Testis (tissue), 3 donors: ENCODE measurements around the gene MSI2. TPM values are rescaled to one million over a fixed set of nuclear protein-coding genes. Genes with fewer than 3 reads are reported as not detected.
A peak's percentile ranks its signal among the peaks of the same experiment; 100 is the strongest.

Experiments
- DNase-seq: peaks from one replicate; pipeline ENCODE4 v3.0.0-alpha.2; 2019
- H3K27ac ChIP-seq, 2 donors: fragments of 200-600 bp; sonication (generic); one replicate each; pipeline ENCODE4 v1.5.1; 2019
- H3K27me3 ChIP-seq: fragments of 200-600 bp; sonication (generic); one replicate; pipeline ENCODE4 v1.5.1; 2019
- H3K36me3 ChIP-seq: fragments of 200-600 bp; sonication (generic); one replicate; pipeline ENCODE4 v1.5.1; 2017; ENCODE audit warnings: low read depth; ENCODE audit errors: missing control alignments
- H3K4me1 ChIP-seq: fragments of 200-600 bp; sonication (generic); one replicate; pipeline ENCODE4 v1.5.1; 2019
- H3K4me3 ChIP-seq, 2 donors: fragments of 200-600 bp; sonication (generic); one replicate each; pipeline ENCODE4 v1.5.1; 2017 to 2019
- H3K9me3 ChIP-seq: fragments of 200-600 bp; sonication (generic); one replicate; pipeline ENCODE4 v1.5.1; 2017
- CTCF ChIP-seq, 3 experiments: fragments of 450-650 bp in 2 of 3; fragments of 200-600 bp in 1 of 3; sonication (generic) in 1 of 3; IDR thresholded peaks; one replicate each; pipeline ENCODE4 v1.5.1; 2016 to 2019; ENCODE audit warnings: antibody characterized with exemption in 3 of 3, mild to moderate bottlenecking in 2 of 3, moderate library complexity in 1 of 3
- POLR2A ChIP-seq: fragments of 450-650 bp; IDR thresholded peaks from one replicate; pipeline ENCODE4 v1.6.1; 2017; ENCODE audit warnings: antibody characterized with exemption, mild to moderate bottlenecking, moderate library complexity
- WGBS, 2 donors: methylation state at CpG; one replicate each; pipeline ENCODE4 v1.1.5; 2018; 5-methylcytosine and 5-hydroxymethylcytosine counted together
- intact Hi-C: fragments of 100-400 bp; cut with DNase I; formaldehyde crosslinking; loops from one replicate; pipeline ENCODE4 v1.15.1; 2023; ENCODE audit warnings: low total_unique reads
- polyA plus RNA-seq: library from polyadenylated mRNA; stranded (reverse); fragments of 350-450 nt; fragmentation: Illumina TruSeq; extraction: RNeasy Lipid Tissue Mini Kit (QIAGEN cat#74804); gene quantifications from one replicate; pipeline ENCODE4 v1.2.3, GENCODE V29; 2014; ENCODE audit warnings: low read depth, low replicate concordance; ENCODE audit not compliant: insufficient read depth
- total RNA-seq, 2 donors: library from RNA; depleted of rRNA; stranded (reverse); fragments of >200 nt; gene quantifications; one replicate each; pipeline ENCODE4 v1.2.3, GENCODE V29; 2016

The MSI2 gene
- total and polyA plus RNA-seq, 3 donors from 2014 or later, result 46.5 to 106 (median 76.6) TPM

- H3K27ac ChIP-seq, result no peak overlapping the region
- H3K36me3 ChIP-seq, result no peaks in the 10 kb centered on the region
- 87 to 94% methylated on average over 7 of the region's 7 CpGs for WGBS, 2 donors
- H3K4me3 ChIP-seq, result no peak overlapping the region
- TF ChIP-seq POLR2A (no peak), CTCF (IDR thresholded peaks at IDR 0.05) (no peak)
- DNase-seq, result no peak
- H3K9me3 ChIP-seq, result no peaks in the 10 kb centered on the region
- intact Hi-C loops, result no loop called here
- H3K4me1 ChIP-seq, result peaks cover 3% of the 10 kb centered on the region
- H3K27me3 ChIP-seq, result no peaks in the 10 kb centered on the region
These were observed 192.5 kb downstream of the MSI2 start for GRCh38 chr17:57448759-57449283.

GRCh38 chr17:57451191-57451590 is 194.9 kb downstream of the MSI2 start:
- Histone ChIP-seq H3K36me3 (no peaks in the 10 kb centered on the region), H3K27ac (no peak overlapping the region)
- intact Hi-C loops, result no loop called here

GRCh38 chr17:57451643-57452042 is 195.3 kb downstream of the MSI2 start:
- DNase-seq, result no peak
- Histone ChIP-seq H3K9me3 (no peaks in the 10 kb centered on the region), H3K27ac (no peak overlapping the region), H3K4me3 (no peak overlapping the region), H3K36me3 (no peaks in the 10 kb centered on the region), H3K27me3 (no peaks in the 10 kb centered on the region), H3K4me1 (peaks cover 11% of the 10 kb centered on the region)
- WGBS, 2 donors, result 69 to 86% methylated on average over 7 of the region's 7 CpGs
- intact Hi-C loops, result no loop called here
- TF ChIP-seq CTCF (IDR thresholded peaks at IDR 0.05) (no peak), POLR2A (no peak)

More at GRCh38 chr17:57451191-57451590, 194.9 kb downstream of the MSI2 start:
- WGBS, 2 donors, result 91 to 95% methylated on average over 8 of the region's 8 CpGs
- Histone ChIP-seq H3K4me3 (no peak overlapping the region), H3K27me3 (no peaks in the 10 kb centered on the region), H3K9me3 (no peaks in the 10 kb centered on the region), H3K4me1 (peaks cover 11% of the 10 kb centered on the region)
- TF ChIP-seq CTCF (IDR thresholded peaks at IDR 0.05) (no peak), POLR2A (no peak)
- no peak for DNase-seq

- TF ChIP-seq CTCF (IDR thresholded peaks at IDR 0.05) (no peak), POLR2A (no peak)
- Histone ChIP-seq H3K4me1 (peaks cover 11% of the 10 kb centered on the region), H3K36me3 (no peaks in the 10 kb centered on the region), H3K9me3 (no peaks in the 10 kb centered on the region), H3K4me3 (no peak overlapping the region), H3K27ac (no peak overlapping the region), H3K27me3 (no peaks in the 10 kb centered on the region)
- intact Hi-C loops, result no loop called here
- no peak for DNase-seq
- WGBS, 2 donors, result 89 to 95% methylated on average over 7 of the region's 7 CpGs
These were observed 197.6 kb downstream of the MSI2 start for GRCh38 chr17:57453841-57454425.

GRCh38 chr17:57454729-57455062 is 198.4 kb downstream of the MSI2 start:
- no peak overlapping the region for H3K4me3 ChIP-seq
- TF ChIP-seq POLR2A, result no peak
- no peak for TF ChIP-seq CTCF (IDR thresholded peaks at IDR 0.05)
- no peaks in the 10 kb centered on the region for H3K36me3 ChIP-seq
- WGBS, 2 donors, result 78 to 83% methylated on average over 5 of the region's 5 CpGs
- no peaks in the 10 kb centered on the region for H3K27me3 ChIP-seq
- H3K27ac ChIP-seq, result peak overlapping the region in 1 of 2 donors; percentile 35
- intact Hi-C loops, result no loop called here
- no peak for DNase-seq
- H3K4me1 ChIP-seq, result peaks cover 17% of the 10 kb centered on the region
- no peaks in the 10 kb centered on the region for H3K9me3 ChIP-seq
